Natural killer cell (primary cell): ENCODE results near the gene PCSK4. TPM values are rescaled to one million over a fixed set of nuclear protein-coding genes. Genes with fewer than 3 reads are reported as not detected.

ENCODE experiments used
- ATAC-seq, 3 donors: fragments of 150-1000 bp in 2 of 3; fragments of 200-7000 bp in 1 of 3; cut with Tn5 transposase; 1 replicate in 1 of 3; 2 replicates in 2 of 3; pipeline ENCODE4 v1.10.0; 2021; ENCODE audit warnings: mild to moderate bottlenecking in 2 of 3, moderate library complexity in 2 of 3
- DNase-seq, 2 donors: peaks; one replicate each; pipeline versions ENCODE4 v3.0.0 to v3.0.0-alpha.2; 2013 to 2021; ENCODE audit warnings: mixed read lengths in 1 of 2
- H3K27ac ChIP-seq: one replicate; pipeline ENCODE4 v1.5.1; 2013; ENCODE audit warnings: mild to moderate bottlenecking, low read length
- H3K27me3 ChIP-seq: one replicate; pipeline ENCODE4 v1.6.1; 2013; ENCODE audit warnings: low read length; ENCODE audit not compliant: control insufficient read depth, insufficient read depth
- H3K36me3 ChIP-seq: one replicate; pipeline ENCODE4 v1.6.1; 2013; ENCODE audit warnings: low read length; ENCODE audit not compliant: control insufficient read depth, insufficient read depth
- H3K4me1 ChIP-seq: one replicate; pipeline ENCODE4 v1.6.1; 2013; ENCODE audit warnings: low read length; ENCODE audit not compliant: control insufficient read depth, insufficient read depth
- H3K4me3 ChIP-seq: one replicate; pipeline ENCODE4 v1.5.1; 2013; ENCODE audit warnings: low read length
- H3K9me3 ChIP-seq: one replicate; pipeline ENCODE4 v1.6.1; 2013; ENCODE audit warnings: low read length; ENCODE audit not compliant: control insufficient read depth, insufficient read depth
- H3K27ac Mint-ChIP-seq, 2 donors: one replicate each; pipeline ENCODE4 v1.8.0; 2022; ENCODE audit warnings: mild to moderate bottlenecking in 2 of 2, mixed read lengths in 2 of 2, moderate library complexity in 1 of 2
- H3K27me3 Mint-ChIP-seq, 2 donors: one replicate each; pipeline ENCODE4 v1.8.0; 2022; ENCODE audit warnings: low read depth in 2 of 2, mixed read lengths in 2 of 2
- H3K36me3 Mint-ChIP-seq: one replicate; pipeline ENCODE4 v1.8.0; 2022; ENCODE audit warnings: mixed read lengths
- H3K4me1 Mint-ChIP-seq, 2 donors: one replicate each; pipeline ENCODE4 v1.8.0; 2022; ENCODE audit warnings: mixed read lengths in 2 of 2
- H3K4me3 Mint-ChIP-seq: one replicate; pipeline ENCODE4 v1.8.0; 2022; ENCODE audit warnings: mild to moderate bottlenecking, moderate library complexity, mixed read lengths
- H3K9me3 Mint-ChIP-seq, 2 donors: one replicate each; pipeline ENCODE4 v1.8.0; 2022; ENCODE audit warnings: mixed read lengths in 2 of 2
- CTCF ChIP-seq: fragments of 200-600 bp; IDR thresholded peaks from one replicate; pipeline ENCODE4 v1.8.0; 2022; ENCODE audit warnings: antibody characterized with exemption
- WGBS: methylation state at CpG from one replicate; pipeline ENCODE4 v1.1.7; 2013; ENCODE audit warnings: missing lambda C conversion rate; ENCODE audit not compliant: insufficient coverage; 5-methylcytosine and 5-hydroxymethylcytosine counted together
- intact Hi-C: fragments of 100-400 bp; cut with micrococcal nuclease; formaldehyde crosslinking; loops from one replicate; pipeline ENCODE4 v1.14.2; 2022
- total RNA-seq, 4 donors: library from RNA; stranded (reverse); fragments of 120-200 nt in 1 of 4; gene quantifications; one replicate each; pipeline versions ENCODE4 v1.2.3 to v1.2.4, GENCODE V29; 2013 to 2022

PCSK4 gene
- total RNA-seq, 3 donors from 2014 or later (not counting 1 experiment from before 2014, with no cell fraction given), result 4.1 to 6.0 (median 5.3) TPM

- Mint-ChIP-seq H3K9me3 (no peaks in the 10 kb centered on the region), H3K4me3 (no peak overlapping the region), H3K27me3 (no peaks in the 10 kb centered on the region), H3K27ac (no peak overlapping the region), H3K36me3 (no peaks in the 10 kb centered on the region), H3K4me1 (peaks cover 10 to 12% of the 10 kb centered on the region in 2 donors)
- Histone ChIP-seq H3K27ac (no peak overlapping the region), H3K9me3 (no peaks in the 10 kb centered on the region), H3K4me1 (peaks cover 8% of the 10 kb centered on the region), H3K27me3 (no peaks in the 10 kb centered on the region), H3K36me3 (no peaks in the 10 kb centered on the region), H3K4me3 (no peak overlapping the region)
- TF ChIP-seq CTCF, result no peak
- no peak for DNase-seq
- intact Hi-C loops, result loop anchor here (10.0 kb wide), 1 partner anchor 220 kb away; the partner anchor contains the start of gene FAM174C
- WGBS, result 86% methylated on average over 37 of the region's 37 CpGs
- no peak for ATAC-seq
Observed at GRCh38 chr19:1495051-1495798, 5.1 kb upstream of the PCSK4 start.

GRCh38 chr19:1494115-1494815, 4.1 kb upstream of the PCSK4 start:
- Mint-ChIP-seq H3K4me3 (no peak overlapping the region), H3K36me3 (no peaks in the 10 kb centered on the region), H3K27me3 (no peaks in the 10 kb centered on the region), H3K27ac (no peak overlapping the region), H3K4me1 (peaks cover 16 to 17% of the 10 kb centered on the region in 2 donors), H3K9me3 (no peaks in the 10 kb centered on the region)
- ATAC-seq, result no peak
- WGBS, result 82% methylated on average over 15 of the region's 15 CpGs
- H3K27ac ChIP-seq, result no peak overlapping the region
- TF ChIP-seq CTCF, result no peak
- DNase-seq, result no peak
- H3K4me1 ChIP-seq, result peaks cover 16% of the 10 kb centered on the region
- intact Hi-C loops, result loop anchor here (10.0 kb wide), 1 partner anchor 219 kb away; the partner anchor contains the start of gene FAM174C
- H3K4me3 ChIP-seq, result no peak overlapping the region
- H3K9me3 ChIP-seq, result no peaks in the 10 kb centered on the region
- no peaks in the 10 kb centered on the region for H3K36me3 ChIP-seq
- H3K27me3 ChIP-seq, result no peaks in the 10 kb centered on the region

- no peak for ATAC-seq
- Mint-ChIP-seq H3K4me3 (peak overlapping the region; percentile 42), H3K9me3 (no peaks in the 10 kb centered on the region), H3K4me1 (peaks cover 17 to 18% of the 10 kb centered on the region in 2 donors), H3K27ac (no peak overlapping the region), H3K36me3 (no peaks in the 10 kb centered on the region), H3K27me3 (no peaks in the 10 kb centered on the region)
- no peaks in the 10 kb centered on the region for H3K36me3 ChIP-seq
- intact Hi-C loops, result loop anchor here (10.0 kb wide), 1 partner anchor 218 kb away; the partner anchor contains the start of gene FAM174C
- H3K9me3 ChIP-seq, result no peaks in the 10 kb centered on the region
- 89% methylated on average over 10 of the region's 10 CpGs for WGBS
- no peaks in the 10 kb centered on the region for H3K27me3 ChIP-seq
- H3K4me1 ChIP-seq, result peaks cover 18% of the 10 kb centered on the region
- TF ChIP-seq CTCF, result no peak
- DNase-seq, result no peak
- no peak overlapping the region for H3K27ac ChIP-seq
- H3K4me3 ChIP-seq, result no peak overlapping the region
Observed at GRCh38 chr19:1492474-1493006, 2.4 kb upstream of the PCSK4 start.
